ENCODE results near the gene SYNJ1. TPM values are rescaled to one million over a fixed set of nuclear protein-coding genes. Genes with fewer than 3 reads are reported as not detected.

SYNJ1 gene
- polyA plus RNA-seq, 3 donors, result 4.0 to 16.5 (median 8.1) TPM

DNA sequence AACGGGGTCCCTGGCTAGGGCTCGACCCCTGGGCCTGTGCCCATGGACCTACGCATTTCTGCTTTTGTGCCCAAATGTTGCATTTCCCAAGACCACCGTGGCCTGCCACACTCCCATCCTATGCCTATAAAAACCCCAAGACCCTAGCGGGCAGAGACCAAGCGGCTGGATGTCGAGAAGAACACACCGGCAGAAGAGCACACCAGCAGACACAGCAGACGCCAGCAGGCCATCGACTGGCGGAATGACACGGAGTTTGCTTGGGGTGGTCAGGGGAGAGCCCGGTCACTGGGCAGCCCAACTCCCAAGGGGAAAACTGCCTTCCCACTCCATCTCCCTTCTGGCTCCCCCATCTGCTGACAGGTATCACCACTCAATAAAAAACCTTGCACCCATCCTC, 146.9 kb downstream of the SYNJ1 start:
- Histone ChIP-seq H3K9me3 (replicated peaks in 1 of 2; ENCODE audit: control insufficient read depth in 1 of 2, insufficient read depth in 1 of 2, low read length in 2 of 2) (no peaks in the 10 kb centered on the region), H3K4me3 (replicated peaks in 1 of 3; ENCODE audit: low read depth in 2 of 3, low read length in 3 of 3) (no peak overlapping the region), H3K36me3 (replicated peaks in 1 of 2; ENCODE audit: control insufficient read depth in 1 of 2, insufficient read depth in 2 of 2, low read length in 2 of 2) (no peaks in the 10 kb centered on the region), H3K4me1 (ENCODE audit: control insufficient read depth in 1 of 2, insufficient read depth in 2 of 2, low read length in 2 of 2) (no peaks in the 10 kb centered on the region), H2AFZ (ENCODE audit: insufficient read depth, low read depth, low read length, poor library complexity, severe bottlenecking) (no peak overlapping the region), H3K79me2 (ENCODE audit: insufficient read depth, low read length) (no peaks in the 10 kb centered on the region), H3K27me3 (ENCODE audit: control insufficient read depth in 2 of 2, insufficient read depth in 2 of 2, low read length in 2 of 2) (no peaks in the 10 kb centered on the region), H3K27ac (ENCODE audit: low read depth in 1 of 2, low read length in 2 of 2) (no peak overlapping the region), H3K4me2 (replicated peaks; ENCODE audit: extremely low read depth, low read length, poor library complexity, severe bottlenecking) (no peak overlapping the region), H3K9ac (ENCODE audit: insufficient read depth, low read length, poor library complexity, severe bottlenecking) (no peak overlapping the region), H4K20me1 (ENCODE audit: insufficient read depth, low read length) (no peaks in the 10 kb centered on the region)
- H3K27me3 Mint-ChIP-seq (ENCODE audit: low read depth in 3 of 3), result peaks cover 0 to 1% (median 1%) of the 10 kb centered on the region in 3 donors
- intact Hi-C loops (cut with micrococcal nuclease), result no loop called here
- no peaks in the 10 kb centered on the region for H3K4me1 Mint-ChIP-seq
- H3K27ac Mint-ChIP-seq, result no peak overlapping the region
- H3K9me3 Mint-ChIP-seq, result no peaks in the 10 kb centered on the region
- 100% methylated on average over 6 of the region's 13 CpGs for WGBS (ENCODE audit: insufficient coverage)
- no peak for DNase-seq
- TF ChIP-seq, protein P1, sequence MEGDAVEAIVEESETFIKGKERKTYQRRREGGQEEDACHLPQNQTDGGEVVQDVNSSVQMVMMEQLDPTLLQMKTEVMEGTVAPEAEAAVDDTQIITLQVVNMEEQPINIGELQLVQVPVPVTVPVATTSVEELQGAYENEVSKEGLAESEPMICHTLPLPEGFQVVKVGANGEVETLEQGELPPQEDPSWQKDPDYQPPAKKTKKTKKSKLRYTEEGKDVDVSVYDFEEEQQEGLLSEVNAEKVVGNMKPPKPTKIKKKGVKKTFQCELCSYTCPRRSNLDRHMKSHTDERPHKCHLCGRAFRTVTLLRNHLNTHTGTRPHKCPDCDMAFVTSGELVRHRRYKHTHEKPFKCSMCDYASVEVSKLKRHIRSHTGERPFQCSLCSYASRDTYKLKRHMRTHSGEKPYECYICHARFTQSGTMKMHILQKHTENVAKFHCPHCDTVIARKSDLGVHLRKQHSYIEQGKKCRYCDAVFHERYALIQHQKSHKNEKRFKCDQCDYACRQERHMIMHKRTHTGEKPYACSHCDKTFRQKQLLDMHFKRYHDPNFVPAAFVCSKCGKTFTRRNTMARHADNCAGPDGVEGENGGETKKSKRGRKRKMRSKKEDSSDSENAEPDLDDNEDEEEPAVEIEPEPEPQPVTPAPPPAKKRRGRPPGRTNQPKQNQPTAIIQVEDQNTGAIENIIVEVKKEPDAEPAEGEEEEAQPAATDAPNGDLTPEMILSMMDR (IDR thresholded peaks at IDR 0.05), result no peak
- H3K4me3 Mint-ChIP-seq, result no peak overlapping the region
- no peaks in the 10 kb centered on the region for H3K36me3 Mint-ChIP-seq

Other genes starting within 250 kb of the SYNJ1 start
- gene TCP10L, start 142.5 kb downstream of the SYNJ1 start, polyA plus RNA-seq, result under 1 TPM; 0.07 to 0.41 (median 0.12) TPM
- gene CFAP298, start 115.6 kb downstream of the SYNJ1 start, polyA plus RNA-seq, result 10 to 100 TPM; 18.7 to 28.7 (median 26.5) TPM
- gene PAXBP1, start 43.7 kb upstream of the SYNJ1 start, polyA plus RNA-seq, result 10 to 100 TPM in 1 of 3 donors, 1 to 10 TPM in 2; 3.6 to 31.9 (median 4.1) TPM